Activated CD8-positive, alpha-beta memory T cell treated with anti-CD3 and anti-CD28 coated beads, Interleukin-2, amount 50 U/mL, for 4 hours (primary cell): Measurements from ENCODE around the gene EVL.
"Not testable (repeated sequence)": the region's sequence is repeated elsewhere in the genome, so short reads cannot be mapped to it uniquely, and the experiment has no call there.

Experiments used
- DNase-seq: peaks from one replicate; pipeline ENCODE4 v3.0.0-alpha.2; 2020

EVL gene

GRCh38 chr14:100180671-100181070, 115.4 kb downstream of the EVL start:
- DNase-seq, result not testable (repeated sequence)

GRCh38 chr14:100181876-100182551, 116.8 kb downstream of the EVL start:
- DNase-seq, result not testable (repeated sequence)

GRCh38 chr14:100187247-100187833, 122.1 kb downstream of the EVL start:
- no peak for DNase-seq

- DNase-seq, result no peak
Observed at GRCh38 chr14:100188392-100189030, 123.3 kb downstream of the EVL start.

DNA sequence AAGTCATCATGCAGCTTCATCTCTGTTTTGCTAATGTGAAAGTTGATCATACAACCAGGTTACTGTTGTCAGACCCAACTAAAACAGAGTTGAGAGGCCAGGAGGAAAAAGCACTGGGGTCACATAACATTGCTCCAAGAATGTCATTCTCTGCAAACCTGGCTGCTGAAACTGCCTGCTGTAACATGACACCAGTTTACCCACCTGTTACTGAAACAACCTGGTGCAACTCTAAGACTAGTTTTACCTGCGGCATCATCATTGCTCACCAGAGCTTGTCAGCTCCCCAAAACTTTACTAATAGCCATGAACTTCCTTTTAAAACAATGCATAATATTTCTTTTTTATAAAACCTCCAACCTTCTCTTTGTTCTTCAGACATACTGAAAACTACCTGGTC, 124.9 kb downstream of the EVL start:
- no peak for DNase-seq

DNA sequence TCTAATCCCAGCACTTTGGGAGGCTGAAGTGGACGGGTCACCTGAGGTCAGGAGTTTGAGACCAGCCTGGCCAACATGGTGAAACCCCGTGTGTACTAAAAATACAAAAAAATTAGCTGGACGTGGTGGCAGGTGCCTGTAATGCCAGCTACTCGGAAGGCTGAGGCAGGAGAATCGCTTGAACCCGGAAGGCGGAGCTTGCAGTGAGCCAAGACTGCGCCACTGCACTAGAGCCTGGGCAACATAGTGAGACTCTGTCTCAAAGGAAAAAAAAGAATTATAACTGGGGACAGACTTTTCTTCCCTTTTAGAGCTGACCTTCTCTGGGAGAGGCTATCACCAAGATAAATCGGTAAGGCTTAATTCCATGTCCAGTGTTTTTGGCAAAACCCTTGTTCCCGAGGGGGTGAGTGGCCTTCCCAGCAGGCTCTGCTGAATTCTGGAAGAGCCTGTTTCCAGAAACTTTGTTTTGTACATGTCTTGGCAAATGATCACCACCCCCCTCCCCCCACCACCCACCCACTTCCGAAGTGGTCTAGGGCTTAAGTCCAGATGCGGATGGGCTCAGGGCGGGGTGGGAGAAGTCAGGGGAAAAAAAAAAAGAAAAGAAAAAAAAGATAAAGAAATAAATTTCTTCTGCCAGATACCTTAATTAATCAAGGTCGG, 126.5 kb downstream of the EVL start:
- DNase-seq, result no peak

DNA sequence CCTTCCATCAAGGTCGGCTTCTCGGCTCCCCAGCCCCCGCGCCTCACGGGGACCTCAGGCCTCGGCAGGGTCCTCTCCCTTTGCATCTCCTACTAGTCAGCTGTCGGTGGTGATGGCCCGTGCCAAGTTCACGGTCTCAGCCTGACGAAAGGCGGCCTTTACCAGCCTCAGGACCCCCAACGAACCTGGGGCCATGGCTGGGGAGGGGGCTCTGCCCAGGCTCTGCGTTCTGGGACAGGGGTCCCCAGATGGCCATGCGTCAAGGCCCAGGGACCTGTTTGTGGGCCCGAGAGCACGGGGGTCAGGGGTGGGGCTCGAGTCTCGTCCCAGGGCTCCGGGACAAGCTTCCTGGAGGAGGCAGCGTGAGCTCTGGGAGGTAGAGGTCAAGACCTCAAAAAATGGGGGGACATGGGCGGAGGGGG, 127.0 kb downstream of the EVL start:
- DNase-seq, result no peak

DNA sequence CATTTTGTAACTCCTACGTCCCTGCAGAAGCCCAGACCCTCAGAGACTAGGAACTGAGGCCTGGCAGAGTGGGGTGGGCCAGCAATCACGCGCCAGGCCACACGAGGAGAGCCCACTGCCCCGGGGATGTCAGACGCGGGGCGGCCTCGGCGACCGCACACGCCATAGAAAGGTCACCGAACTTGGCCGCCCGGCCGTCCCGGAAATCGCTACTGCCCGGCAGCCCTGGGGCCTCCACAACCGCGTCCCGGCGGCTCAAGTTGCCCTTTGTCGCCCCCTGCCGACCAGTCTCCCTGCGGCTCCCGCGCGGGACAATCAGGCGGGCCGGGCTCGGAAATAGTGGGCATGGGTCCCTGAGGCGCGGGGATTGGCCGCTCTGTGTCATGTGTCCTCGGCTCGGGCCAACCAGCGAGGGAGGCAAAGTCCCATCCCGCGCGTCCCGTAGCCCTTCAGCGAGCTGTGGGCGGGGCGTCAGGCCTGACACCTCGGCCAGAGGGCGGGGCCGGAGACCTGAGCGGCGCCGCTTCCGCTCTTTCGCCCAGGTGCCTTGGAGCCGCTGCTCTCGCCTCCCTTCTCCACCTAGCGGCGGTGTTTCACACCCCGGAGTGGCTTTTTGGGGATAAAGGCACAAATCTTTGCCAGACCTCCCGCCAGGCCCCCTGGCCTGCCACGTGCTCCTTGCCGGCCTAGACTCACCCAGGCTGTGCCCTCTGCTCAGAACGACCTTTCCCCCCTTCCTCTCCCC, 127.6 kb downstream of the EVL start:
- DNase-seq, result peak; percentile 99
